Measurements from ENCODE around the gene LAPTM4A. TPM values are rescaled to one million over a fixed set of nuclear protein-coding genes. Genes with fewer than 3 reads are reported as not detected.
A peak's percentile ranks its signal among the peaks of the same experiment; 100 is the strongest.
"Not testable (repeated sequence)": the region's sequence is repeated elsewhere in the genome, so short reads cannot be mapped to it uniquely, and the experiment has no call there.

The LAPTM4A gene
- total RNA-seq, result 85.4 TPM

DNA sequence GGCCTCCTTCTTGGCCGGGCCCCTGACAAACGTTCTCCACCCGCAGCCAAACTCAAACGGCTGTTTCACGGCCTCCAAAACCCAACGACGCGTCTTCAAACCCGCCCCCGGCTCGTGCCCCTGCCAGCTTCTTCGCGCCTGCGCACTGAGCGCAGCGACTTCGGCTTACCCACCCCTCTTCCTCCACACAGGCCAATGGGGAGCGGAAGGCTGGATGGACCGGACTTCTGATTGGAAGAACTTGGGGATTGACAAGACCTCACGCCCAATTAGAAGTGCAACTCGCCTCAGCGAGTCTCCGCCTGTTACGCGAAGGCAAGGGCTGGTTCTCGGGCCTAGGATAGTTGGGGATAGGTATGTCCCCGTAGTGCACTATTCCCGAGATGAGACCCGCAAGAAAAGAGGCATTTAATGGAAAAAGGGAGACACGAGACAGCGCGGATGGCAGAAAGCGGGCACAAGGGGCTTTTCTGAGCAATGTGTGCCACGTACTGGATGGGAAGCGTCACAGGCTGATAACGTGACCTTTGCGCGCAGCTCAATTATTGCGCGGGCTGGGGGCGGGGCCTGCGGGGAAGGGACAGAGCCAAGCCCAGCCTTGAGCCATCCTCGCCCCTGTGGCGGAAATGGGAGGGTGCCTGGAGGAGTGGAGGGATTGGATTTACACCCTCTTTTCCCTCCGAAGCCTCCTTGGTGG, at the start of gene LAPTM4A:
Gene LAPTM4A, minus strand, starts transcription at position 97 of the 697 bp plus-strand sequence. CDS start 108 bp downstream, outside the sequence.
- ATAC-seq, result peak; percentile 97

DNA sequence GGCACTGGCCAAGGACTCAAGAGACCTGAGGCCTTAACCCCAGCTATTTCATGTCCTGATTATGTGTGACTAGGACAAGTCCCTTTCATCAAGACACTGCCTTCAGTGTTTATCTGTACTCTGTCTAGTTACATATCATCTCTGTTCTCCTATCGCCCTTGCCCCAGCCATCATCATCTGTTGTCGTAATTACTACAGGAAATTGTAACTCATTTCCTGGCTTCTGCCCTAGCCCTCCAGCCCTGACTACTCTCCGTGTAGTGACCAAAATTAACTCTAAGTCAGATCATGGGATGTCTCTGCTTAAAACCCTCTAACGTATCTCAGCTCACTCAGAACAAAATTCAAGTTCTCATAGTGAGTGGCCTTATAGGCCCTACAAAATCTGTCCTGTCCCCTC, 49.3 kb upstream of the LAPTM4A start:
- ATAC-seq, result no peak

DNA sequence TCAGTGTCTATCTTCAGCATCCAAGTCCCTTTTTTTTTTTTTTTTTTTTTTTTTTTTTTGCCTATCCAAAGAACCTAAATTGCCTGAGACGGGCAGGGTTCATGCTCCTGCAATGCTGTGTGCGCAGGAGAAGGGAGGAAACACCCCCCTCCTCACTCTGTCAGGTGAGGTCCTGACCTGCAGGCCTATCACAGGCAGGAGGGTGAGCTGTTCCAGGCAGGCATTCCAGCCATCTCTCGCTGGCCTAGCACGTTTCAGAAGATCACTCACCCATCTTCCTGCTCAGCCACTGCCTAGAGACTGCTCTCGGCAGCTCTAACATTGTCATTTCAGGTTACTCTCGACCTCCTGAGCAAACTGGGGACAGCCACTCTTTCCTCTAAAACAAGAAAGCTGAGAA, 48.4 kb upstream of the LAPTM4A start:
- no peak for ATAC-seq

DNA sequence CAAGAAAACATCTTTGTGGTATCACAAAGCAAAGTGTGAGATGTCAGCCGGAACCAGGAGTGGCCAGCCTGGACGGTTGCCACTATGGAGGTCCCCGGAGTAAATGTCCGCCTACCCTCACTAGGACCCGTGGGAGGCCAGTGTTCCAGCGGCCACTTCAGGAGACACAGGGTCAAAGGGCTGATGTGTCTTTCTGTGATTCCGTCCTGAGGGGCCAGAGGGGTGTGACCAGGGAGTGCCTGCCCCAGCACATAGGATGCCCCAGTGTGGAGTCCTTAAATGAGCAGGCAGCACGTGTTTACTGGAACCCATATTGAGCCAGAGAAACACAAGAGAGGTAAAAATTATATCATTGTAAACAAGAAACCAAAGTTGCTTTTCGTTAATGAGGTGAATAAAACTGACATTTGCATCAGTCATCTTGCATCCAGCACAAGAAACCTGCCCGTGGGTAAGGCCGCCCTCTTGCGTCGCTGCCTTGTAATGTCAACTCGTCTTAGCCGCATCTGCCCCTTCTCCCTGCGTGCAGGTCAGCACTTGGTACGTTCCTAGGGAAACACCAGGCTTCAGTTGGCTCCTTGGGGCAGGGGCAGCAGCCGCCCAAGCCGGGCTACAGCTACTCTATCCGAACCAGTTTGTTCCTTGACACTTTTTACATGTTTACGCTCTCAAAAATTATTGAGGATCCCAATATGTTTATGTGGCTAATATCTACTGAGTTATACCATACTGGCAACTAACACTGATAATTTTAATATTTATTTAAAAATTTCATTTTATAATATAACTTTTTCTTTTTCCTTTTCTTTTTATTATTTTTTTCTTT, 46.7 kb upstream of the LAPTM4A start:
- ATAC-seq, result peak; percentile 89

DNA sequence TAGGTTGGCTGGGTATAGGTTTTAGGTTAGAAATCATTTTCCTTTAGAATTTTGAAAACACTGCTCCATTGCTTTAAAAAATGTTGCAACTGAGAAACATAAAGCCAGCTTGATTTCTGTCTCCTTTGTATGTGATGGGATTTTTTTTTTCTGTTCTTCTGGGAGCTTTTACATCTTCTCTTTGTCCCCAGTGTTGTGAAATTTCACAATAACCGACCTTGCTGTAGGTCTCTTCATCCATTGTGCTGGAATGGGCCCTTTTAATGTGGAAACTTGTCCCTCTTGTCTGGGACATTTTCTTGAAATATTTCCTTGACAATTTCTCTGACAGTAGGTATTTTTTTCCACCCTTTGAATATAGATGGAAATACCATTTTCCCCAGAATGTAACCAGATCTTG, 44.0 kb upstream of the LAPTM4A start:
- ATAC-seq, result no peak

DNA sequence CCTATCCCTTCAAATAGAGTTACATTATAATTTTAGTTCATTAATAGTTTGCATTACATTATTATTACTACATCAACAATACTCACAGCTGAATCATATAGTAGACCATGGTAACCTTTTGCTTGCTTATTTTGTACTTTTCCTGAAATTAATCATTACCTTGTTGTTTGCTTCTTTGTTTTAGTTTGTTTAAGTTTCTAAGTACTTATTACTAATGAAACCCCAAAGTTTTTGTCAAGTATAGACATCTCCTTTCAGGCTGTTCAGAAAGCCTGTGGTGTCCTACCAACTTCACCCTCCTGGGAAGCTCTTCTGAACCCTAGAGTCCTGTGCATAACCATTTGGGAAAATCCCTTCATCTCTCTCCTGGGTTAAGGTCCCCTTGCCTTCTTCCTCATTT, 43.5 kb upstream of the LAPTM4A start:
- no peak for ATAC-seq

DNA sequence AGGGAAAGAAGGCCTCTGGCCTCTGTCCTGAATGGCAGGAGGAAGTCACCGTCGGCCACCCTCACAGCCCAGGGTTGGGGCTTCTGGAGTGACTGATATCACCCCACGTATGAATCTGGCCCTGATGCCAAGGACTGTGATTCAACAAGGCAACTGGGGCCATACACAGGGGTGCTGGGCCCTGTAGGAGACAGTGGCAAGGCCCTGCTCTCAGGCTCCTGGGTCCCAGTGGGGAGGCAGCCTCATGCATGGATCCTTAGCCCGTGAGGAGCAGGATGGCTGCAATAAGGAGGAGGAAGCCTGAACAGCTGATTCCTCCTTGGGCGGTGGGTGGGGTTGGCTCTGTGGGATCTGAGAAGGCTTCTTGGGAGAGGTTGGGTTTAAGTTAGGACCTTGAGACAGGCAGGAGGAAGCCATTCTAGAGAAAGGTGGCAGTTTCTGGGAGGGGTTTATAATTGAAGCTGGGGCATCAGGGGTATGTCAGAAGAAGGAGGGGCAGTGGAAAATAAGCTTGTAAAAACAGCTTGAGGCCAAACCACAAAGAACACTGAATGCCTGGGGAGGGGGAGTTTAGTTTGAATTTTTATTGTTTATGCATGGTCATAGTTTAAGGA, 42.8 kb upstream of the LAPTM4A start:
- ATAC-seq, result no peak

DNA sequence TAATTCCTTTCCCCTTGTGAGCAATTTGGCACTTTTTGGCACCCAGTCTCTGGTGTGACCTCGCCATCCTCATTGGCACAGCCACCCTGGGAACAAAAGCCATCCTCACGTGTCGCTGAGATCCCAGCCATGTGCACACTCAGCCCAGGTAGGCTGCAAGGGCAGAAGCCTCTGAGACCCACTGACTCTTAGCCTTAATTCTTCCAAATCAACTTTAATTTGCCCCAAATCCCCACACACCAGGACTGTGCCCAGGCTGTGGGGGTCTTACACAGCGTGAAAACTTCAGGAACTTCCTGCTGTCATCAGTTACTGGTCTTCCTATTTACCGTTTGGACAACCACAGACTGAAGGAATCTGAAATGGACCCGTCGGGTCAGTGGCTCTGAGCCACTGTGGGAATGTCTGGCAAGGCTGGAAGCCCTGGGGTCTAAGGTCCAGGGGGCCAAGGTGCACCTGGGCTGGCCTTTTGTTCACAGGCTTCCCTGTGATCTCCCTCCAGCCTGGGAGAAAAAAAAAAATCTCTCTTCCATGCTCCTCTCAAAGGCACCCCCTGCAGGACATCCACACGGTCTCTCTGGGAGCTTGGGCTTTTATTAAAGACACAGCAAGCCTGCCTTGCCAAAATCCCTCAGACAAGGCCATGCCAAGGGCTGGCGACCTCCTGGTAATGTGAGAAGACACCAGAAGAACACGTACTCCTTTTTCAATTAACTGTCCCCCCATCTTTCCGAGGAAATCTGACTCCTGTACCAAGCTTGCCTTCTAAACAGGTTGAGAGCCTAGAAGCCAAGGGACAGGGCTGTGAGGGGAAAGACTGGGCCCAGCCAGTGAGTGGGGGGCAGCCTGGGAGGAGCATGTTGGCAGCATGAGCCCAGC, 42.1 kb upstream of the LAPTM4A start:
- peak; percentile 57 for ATAC-seq

DNA sequence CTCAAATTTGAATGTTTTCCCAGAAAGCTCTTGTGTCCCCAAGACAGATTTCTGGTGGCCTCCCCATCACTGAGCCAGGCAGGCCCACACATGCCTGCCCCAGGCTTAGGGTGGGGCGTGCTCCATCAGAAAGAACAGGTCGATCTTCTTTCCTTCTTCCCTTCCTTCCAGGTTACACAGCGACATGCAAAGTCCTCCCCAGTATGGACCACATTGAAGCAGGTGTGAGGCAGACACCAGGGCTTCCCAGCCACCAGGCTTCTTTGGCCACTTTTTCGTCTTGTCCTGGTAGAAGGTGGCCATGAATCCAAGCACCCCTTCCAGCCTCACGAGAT, 41.4 kb upstream of the LAPTM4A start:
- ATAC-seq, result peak; percentile 86

DNA sequence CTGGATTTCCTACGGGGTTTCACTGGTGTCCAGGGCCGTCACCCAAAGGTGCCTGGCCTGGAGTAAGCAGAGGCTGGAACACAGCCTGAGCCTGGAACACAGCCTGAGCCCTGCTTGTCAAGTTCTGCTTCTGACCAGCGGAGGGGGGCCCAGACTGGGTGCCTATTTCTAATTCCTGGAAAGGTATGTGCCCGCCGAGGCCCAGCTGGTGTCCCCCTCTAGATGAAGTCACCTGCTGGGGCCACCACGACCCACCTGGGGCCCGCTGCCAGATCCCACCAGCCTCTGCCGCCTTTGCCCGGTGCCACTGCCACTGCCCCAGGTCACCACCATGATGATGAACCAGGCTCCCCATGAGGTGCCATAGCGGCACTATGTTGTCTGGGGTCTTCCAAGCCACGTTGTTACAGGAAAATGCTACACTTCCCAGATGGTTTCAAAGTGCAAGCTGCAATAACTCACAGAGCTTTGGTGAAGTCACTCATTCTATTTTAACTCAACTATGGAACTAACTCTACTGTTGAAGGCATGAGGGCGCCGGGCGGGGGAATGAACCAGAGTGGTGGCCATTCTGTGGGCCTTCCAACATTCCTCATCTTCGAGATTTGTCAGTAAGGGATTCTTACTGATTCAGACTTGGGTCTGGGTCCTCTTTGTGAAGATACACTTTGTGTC, 40.9 kb upstream of the LAPTM4A start:
- ATAC-seq, result no peak

DNA sequence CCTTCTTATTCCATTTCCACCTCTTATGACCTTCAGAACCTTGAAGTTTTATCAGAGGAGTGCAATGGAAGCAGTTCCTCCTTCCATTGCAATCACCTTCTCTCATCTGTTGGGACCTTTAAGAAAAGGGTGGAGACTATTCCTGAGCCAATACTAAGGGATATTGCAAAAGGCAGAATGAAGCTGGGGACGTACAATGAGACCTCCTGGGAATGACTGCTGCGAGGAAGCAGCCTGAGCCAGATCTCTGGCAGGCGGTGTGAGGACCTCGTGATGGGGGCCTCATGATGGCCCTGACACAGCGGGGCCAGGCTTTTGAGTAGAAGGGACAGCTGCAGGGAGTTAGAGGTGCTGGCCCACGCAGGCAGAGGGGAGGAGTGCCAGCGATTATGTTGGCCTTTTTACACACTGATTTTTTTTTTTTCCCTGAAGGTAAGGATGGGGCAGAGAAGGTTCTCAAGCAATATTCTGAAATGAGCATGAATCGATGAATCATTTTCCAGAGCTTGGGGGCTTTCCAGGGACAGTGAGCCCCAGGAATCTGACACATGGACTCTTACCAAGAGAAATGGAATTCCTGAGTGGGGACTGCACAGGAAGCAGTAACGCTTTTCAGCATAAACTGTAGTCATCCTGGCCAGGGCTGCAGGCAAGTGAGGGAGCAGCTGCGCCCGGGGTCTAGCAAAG, 40.0 kb upstream of the LAPTM4A start:
- no peak for ATAC-seq

DNA sequence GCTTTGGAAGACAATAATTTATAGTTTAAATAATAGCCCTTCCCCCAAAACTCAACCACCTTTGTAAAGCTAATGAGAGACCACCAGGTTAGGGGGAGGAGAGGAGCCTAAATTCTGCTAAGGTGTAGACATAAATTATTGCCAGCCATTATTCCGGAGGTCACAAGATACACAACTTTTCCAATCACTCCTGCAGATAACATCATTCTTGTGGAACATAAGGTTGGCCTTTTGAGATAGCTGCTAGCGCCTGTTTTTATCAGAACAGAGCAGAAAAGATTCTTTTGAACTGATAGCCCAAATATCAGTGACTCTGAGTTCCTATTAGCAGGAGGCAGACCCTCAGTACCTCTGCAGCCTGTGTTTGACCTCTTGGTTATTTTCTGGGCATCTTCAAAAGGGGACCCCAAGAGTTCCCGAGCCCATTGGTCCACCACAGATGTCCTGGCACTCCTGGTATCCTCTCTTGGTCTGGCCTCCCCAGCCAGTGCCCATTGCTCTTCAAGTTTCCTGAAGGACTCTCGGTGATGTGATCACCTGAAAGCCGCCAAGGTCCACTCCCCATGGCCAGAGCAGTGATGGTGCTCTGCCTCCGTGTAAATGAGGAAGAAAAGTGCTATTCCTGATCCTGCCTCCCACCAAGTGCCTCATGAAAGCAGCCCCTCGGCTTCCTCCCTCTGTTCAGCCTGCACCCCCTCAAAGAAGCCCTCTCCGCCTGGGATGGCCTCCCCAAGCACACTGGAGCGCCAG, 38.5 kb upstream of the LAPTM4A start:
- no peak for ATAC-seq

DNA sequence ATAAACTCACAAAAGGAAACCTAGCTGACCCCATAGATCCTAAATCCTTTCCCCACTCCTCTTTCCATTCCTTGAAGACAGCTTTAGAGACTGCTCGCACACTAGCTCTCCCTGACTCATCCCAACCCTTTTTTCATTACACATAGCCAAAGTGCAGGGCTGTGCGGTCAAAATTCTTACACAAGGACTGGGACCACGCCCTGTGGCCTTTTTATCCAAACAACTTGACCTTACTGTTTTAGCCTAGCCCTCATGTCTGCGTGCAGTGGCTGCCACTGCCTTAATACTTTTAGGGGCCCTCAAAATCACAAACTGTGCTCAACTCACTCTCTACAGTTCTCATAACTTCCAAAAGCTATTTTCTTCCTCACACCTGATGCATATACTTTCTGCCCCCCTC, 34.5 kb upstream of the LAPTM4A start:
- not testable (repeated sequence) for ATAC-seq

DNA sequence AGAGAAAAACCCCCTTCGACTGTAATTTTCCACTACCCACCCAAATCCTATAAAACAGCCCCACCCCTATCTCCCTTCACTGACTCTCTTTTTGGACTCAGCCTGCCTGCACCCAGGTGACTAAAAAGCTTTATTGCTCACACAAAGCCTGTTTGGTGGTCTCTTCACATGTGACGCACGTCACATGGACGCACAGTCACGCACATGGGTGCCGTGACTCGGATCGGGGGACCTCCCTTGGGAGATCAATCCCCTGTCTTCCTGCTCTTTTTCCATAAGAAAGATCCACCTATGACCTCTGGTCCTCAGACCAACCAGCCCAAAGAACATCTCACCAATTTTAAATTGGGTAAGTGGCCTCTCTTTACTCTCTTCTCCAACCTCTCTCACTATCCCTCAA, 31.4 kb upstream of the LAPTM4A start:
- ATAC-seq, result not testable (repeated sequence)

DNA sequence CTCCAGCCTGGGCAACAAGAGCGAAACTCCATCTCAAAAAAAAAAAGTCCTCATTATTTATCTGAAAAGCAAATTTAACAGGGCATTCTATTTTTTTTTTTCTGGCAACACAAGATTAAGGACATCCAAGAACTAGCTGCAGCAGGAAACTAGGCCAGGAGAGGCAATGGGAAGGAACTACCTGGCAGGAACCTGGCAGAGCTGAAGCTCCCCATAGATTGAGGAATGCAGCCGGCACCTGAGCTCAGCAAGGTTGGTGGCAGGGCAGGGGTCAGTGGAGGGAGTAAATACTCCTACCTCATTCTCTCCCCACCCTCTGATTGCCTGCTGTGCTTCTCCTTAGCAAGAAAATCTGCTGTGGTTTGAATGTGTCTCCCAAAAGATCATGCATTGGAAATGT, 30.4 kb upstream of the LAPTM4A start:
- no peak for ATAC-seq

DNA sequence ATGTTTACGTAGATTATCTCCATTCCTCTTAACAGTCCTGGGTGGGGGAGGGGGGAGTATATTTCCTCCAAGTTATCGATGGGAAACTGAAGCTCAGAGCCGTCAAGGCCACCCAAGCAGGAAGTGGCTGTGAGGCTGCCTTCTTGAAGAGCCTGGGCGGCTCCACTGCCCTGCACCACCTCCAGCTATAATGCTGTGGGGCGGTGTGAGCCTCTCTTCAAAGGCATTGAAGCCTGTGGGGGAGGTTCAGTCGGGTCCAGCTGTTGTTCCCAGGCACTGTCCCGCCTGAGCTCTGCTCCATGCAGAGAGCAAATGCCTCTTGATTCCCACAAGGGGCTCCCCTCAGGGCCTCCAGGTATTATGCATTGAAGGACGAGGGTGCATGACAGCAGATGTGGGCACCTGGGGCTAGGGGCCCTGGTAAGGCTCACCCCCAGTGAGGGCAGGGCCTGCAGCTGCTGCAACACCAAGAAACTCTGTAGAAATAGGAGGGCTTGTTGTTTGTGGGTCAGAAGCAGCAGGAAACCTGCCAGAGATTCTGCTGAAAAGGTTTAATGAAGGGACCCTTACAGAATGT, 29.5 kb upstream of the LAPTM4A start:
- ATAC-seq, result peak; percentile 33

DNA sequence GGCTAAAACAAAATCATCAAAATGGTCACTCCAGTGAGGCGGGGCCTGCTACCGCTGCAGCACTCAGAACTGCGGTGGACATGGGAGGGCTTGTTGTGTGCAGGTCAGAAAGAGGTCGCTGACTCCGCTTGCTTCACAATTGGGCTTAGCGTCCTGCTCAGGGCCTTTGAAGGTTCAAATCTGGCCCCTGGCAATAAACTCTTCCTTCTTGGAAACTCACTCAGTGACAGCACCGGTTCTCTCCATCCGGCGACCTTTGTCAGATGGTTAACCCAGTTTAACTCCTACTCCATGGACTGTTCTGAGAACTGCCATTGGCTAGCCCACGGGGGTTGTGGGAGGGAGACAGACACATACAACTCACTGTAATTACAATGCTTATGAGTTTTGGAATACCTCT, 29.0 kb upstream of the LAPTM4A start:
- no peak for ATAC-seq

DNA sequence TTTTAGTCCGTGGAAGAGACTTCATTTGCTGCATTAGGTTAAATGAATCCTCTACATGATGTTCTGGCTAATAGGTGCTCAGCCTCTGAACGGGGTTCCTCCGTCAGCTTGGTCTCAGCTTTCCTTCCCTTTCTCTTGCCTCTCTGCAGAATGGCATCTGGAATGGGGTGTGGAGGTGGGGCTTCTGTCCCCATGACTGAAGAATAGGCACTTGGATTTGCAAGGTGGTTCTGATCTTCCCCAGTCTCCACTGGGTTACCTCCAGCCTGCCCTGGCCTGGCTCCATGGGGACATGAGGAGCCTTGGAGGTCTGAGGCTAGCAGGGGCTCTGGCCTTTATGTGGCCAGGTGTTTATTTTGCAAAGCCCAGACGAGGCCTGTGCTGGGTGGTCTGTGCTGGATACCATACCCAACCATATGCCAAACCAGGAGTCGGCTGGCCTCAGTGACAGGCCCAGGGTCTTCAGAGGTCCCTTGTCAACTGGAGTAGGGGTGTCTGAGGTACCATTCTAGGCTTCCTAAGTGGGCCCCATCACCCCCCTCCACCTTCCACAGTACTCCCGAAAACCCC, 28.2 kb upstream of the LAPTM4A start:
- ATAC-seq, result no peak

DNA sequence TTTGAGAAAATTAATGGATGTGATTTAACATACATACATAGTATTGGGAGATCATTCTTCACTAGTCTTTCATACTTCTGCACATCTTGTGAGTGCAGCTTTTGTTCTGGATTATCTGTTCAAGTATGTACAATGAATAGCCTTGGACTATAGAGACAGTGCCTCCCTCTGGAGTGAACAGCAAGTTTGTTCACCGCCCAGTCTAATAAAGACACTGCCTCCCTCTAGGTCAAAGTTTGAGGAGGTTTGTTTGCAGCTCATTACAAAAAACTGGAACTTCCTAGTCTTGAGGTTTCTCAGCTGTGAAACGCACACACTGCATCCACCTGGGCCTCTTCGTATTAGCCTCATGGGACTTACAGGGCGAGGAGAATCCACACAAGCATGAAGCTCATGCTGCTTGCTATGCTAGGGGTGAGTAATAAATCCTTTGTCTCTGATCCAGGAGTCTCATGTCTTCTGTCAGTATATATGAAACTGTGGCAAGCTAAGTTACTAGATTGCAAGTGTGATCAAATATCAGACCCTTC, 26.0 kb upstream of the LAPTM4A start:
- ATAC-seq, result no peak

DNA sequence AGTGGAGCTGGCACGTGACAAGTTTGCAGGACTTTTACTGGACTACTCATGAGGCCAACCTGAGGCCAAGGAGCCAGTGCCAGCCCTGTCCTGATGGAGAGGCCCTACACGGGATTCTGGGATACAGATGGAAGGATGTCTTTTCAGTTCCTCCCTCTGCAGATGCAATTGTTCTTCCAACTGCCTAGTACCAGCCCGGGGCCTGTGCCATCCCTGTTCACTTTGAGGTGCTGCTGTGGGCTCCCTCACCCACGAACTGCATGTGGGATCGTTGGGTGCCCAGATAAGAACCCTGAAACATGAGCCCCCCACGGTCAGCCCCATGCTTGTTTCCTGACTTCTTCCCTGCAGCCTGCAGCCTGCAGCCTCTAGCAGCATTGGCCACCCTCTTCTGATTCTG, 25.3 kb upstream of the LAPTM4A start:
- ATAC-seq, result no peak

Measured in esophagus mucosa (tissue), 1 donor.